ENCODE results near the gene ZNF474.

ZNF474 gene

DNA sequence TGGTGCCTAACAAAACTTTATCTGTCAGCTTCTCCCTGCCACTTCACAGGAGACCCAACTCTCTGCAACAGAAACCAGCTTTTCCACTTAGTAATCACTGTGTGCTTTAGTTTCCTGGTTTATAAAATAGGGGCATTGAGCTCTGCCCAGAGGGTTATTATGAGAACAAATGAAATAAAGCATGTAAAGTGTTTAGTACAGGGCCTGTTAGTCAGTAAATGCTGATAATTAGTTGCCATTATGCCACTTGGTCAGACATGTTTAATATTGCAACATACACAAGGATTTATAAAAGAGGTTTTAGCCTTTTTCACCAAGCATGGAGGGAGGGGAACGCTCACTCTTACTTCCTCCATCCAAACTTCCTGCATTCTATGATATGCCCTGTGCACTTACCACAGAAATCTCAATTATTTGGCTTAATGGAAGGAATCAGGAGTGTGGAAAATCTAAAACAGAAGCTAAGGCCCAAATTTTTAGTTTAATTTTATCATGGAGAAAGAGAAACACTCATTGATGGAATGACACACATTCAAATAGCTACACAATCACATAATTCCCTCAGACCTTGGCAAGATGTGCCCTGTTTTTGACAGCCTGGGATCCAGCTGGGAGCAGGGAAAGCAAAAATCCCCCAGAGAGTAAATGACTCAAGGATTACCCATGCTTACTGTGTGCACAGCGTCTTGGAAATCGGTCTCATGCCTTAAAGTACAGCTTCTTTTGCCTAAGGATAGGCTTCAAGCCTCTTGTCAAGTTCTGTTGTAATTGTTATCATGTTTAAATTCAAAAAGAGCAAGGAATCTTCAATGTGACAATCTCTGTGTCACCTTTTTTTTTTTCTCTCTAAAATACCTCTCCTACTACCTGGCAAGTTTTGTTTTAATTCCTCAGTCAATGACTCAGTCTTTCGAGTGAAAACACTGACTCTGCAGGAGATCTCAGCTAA, 34.0 kb downstream of the ZNF474 start:
- WGBS (ENCODE audit: extremely low coverage, insufficient coverage, low lambda C conversion rate) = no CpG with 5 or more reads among the region's 4 CpGs
- no peaks in the 10 kb centered on the region for H3K27me3 ChIP-seq (ENCODE audit: insufficient read depth, low read length, poor library complexity)
- H2BK5ac ChIP-seq (ENCODE audit: low read length) = no peak overlapping the region
- H2AK5ac ChIP-seq (ENCODE audit: low read length) = no peak overlapping the region
- no peak overlapping the region for H4K5ac ChIP-seq (ENCODE audit: low read length)
- no peaks in the 10 kb centered on the region for H3K4me1 ChIP-seq (ENCODE audit: control insufficient read depth, low read depth, low read length)
- no peaks in the 10 kb centered on the region for H3K79me1 ChIP-seq (ENCODE audit: low read length)
- H3K79me2 ChIP-seq (ENCODE audit: control insufficient read depth, insufficient read depth, low read length) = no peaks in the 10 kb centered on the region
- no peak overlapping the region for H3K9ac ChIP-seq (ENCODE audit: low read length)
- H3K4ac ChIP-seq (ENCODE audit: low read depth, low read length) = no peak overlapping the region
- H2BK120ac ChIP-seq (ENCODE audit: low read depth, low read length) = no peak overlapping the region
- no peak overlapping the region for H3K27ac ChIP-seq (ENCODE audit: low read depth, low read length)
- H3K4me2 ChIP-seq (ENCODE audit: low read length) = no peak overlapping the region
- no peak overlapping the region for H3K18ac ChIP-seq (ENCODE audit: low read length)
- no peak overlapping the region for H4K8ac ChIP-seq (ENCODE audit: low read depth, low read length)
- no peak overlapping the region for H3K4me3 ChIP-seq (ENCODE audit: low read length)
- peak overlapping the region; percentile 22 for H3K56ac ChIP-seq (ENCODE audit: low read length)
- no peak overlapping the region for H2BK15ac ChIP-seq (replicated peaks; ENCODE audit: low read depth)
- H3K36me3 ChIP-seq (ENCODE audit: control insufficient read depth, insufficient read depth, low read length) = no peaks in the 10 kb centered on the region
- no peak overlapping the region for H3K23ac ChIP-seq (ENCODE audit: low read length)
- DNase-seq = peak; percentile 52

DNA sequence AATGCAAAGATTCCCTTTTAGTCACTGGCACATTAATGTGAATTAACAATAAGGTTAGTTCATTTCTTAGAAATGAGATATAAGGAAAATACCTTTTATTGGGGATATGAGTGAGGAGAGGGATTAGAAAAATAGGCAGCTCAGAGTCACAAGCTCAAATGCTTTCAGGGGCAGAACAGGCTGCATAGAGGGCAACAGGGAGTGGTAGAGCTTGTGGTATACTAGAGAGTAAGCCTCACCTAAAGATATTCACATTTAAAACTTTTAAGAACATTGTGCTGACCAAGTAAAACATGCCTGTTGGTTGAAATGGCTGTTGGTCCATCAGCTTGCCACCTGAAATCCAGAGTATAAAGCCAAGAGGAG, 34.7 kb downstream of the ZNF474 start:
- H3K4me2 ChIP-seq (ENCODE audit: low read length) = no peak overlapping the region
- no peak overlapping the region for H4K5ac ChIP-seq (ENCODE audit: low read length)
- H3K27ac ChIP-seq (ENCODE audit: low read depth, low read length) = peak overlapping the region; percentile 36

DNA sequence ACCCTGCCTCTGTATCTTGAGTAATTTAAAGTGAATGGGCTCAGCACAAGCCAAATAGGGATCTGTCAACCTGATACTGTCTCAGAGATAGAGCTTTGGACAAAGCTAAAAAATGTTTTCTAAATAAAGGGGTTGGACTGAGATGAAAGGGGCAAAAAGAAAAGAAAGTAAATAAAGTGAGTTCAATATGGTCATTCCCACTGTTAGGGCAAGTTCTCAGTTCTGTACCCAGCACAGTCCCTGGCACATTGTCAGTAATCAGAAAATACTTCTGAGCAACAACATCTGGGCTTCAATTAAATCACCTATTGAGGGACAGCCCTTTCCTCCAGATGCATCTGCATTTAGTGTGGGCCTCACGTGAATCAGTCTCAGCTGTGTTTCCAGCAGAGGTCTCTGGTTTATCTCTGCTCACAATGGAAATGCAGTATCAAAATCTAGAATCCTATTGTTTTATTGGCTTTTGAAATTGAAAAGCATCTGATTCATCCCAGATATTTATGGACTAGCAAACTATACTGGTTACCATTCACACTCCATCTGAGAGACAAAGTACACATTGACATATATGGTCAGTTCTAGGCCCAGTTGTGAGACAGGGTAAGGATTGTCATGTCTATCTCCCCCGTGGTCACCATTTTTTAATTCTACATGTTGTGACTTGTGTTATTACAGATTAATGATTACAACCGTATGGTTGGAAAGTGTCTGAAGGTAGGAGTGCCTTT, 35.6 kb downstream of the ZNF474 start:
- no peak overlapping the region for H2BK120ac ChIP-seq (ENCODE audit: low read depth, low read length)
- DNase-seq = no peak
- no peaks in the 10 kb centered on the region for H3K79me2 ChIP-seq (ENCODE audit: control insufficient read depth, insufficient read depth, low read length)
- no peak overlapping the region for H3K27ac ChIP-seq (ENCODE audit: low read depth, low read length)
- no peak overlapping the region for H2BK5ac ChIP-seq (ENCODE audit: low read length)
- no peaks in the 10 kb centered on the region for H3K4me1 ChIP-seq (ENCODE audit: control insufficient read depth, low read depth, low read length)
- no peaks in the 10 kb centered on the region for H3K79me1 ChIP-seq (ENCODE audit: low read length)
- H3K4me3 ChIP-seq (ENCODE audit: low read length) = no peak overlapping the region
- H2BK15ac ChIP-seq (replicated peaks; ENCODE audit: low read depth) = peak overlapping the region; percentile 45
- no peak overlapping the region for H2AK5ac ChIP-seq (ENCODE audit: low read length)
- no peak overlapping the region for H3K4me2 ChIP-seq (ENCODE audit: low read length)
- H3K27me3 ChIP-seq (ENCODE audit: insufficient read depth, low read length, poor library complexity) = no peaks in the 10 kb centered on the region
- no peak overlapping the region for H3K18ac ChIP-seq (ENCODE audit: low read length)
- no peak overlapping the region for H3K4ac ChIP-seq (ENCODE audit: low read depth, low read length)
- no peak overlapping the region for H3K56ac ChIP-seq (ENCODE audit: low read length)
- H4K5ac ChIP-seq (ENCODE audit: low read length) = no peak overlapping the region
- no peak overlapping the region for H4K8ac ChIP-seq (ENCODE audit: low read depth, low read length)
- no peaks in the 10 kb centered on the region for H3K36me3 ChIP-seq (ENCODE audit: control insufficient read depth, insufficient read depth, low read length)
- no peak overlapping the region for H3K9ac ChIP-seq (ENCODE audit: low read length)
- WGBS (ENCODE audit: extremely low coverage, insufficient coverage, low lambda C conversion rate) = no CpG with 5 or more reads among the region's 3 CpGs
- H3K23ac ChIP-seq (ENCODE audit: low read length) = no peak overlapping the region

More for the DNA sequence above, 34.7 kb downstream of the ZNF474 start:
- Histone ChIP-seq H2AK5ac (ENCODE audit: low read length) (no peak overlapping the region), H3K79me1 (ENCODE audit: low read length) (no peaks in the 10 kb centered on the region), H3K56ac (ENCODE audit: low read length) (no peak overlapping the region), H3K79me2 (ENCODE audit: control insufficient read depth, insufficient read depth, low read length) (no peaks in the 10 kb centered on the region), H3K4me1 (ENCODE audit: control insufficient read depth, low read depth, low read length) (no peaks in the 10 kb centered on the region), H3K4me3 (ENCODE audit: low read length) (no peak overlapping the region), H2BK5ac (ENCODE audit: low read length) (no peak overlapping the region), H2BK15ac (replicated peaks; ENCODE audit: low read depth) (no peak overlapping the region), H3K18ac (ENCODE audit: low read length) (no peak overlapping the region), H3K27me3 (ENCODE audit: insufficient read depth, low read length, poor library complexity) (no peaks in the 10 kb centered on the region), H4K8ac (ENCODE audit: low read depth, low read length) (no peak overlapping the region), H3K9ac (ENCODE audit: low read length) (no peak overlapping the region), H2BK120ac (ENCODE audit: low read depth, low read length) (no peak overlapping the region), H3K23ac (ENCODE audit: low read length) (no peak overlapping the region), H3K4ac (ENCODE audit: low read depth, low read length) (no peak overlapping the region), H3K36me3 (ENCODE audit: control insufficient read depth, insufficient read depth, low read length) (no peaks in the 10 kb centered on the region)
- DNase-seq = no peak

DNA sequence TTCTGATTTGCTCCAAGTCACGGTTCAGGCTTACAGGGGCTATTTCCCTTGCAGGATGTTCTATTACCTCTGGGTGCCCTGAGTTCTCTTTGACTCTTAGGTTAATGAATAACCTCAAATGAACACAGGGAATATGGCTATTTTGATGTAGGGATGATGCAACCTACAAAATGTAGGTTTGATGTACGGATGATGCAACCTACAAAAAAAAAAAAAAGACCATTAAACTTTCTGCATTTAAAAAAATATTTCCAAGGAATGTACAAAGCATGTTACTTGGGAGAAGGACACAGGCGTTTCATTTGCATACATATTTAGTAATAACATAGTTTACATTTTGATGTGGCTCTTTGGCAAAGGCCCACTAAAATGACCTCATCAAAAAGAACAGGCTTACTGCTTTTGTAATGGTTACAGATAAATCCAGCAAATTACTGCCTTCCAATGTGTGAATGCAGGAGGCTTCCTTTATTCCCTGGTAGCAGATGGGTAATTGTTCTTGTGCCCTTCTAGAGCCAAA, 36.3 kb downstream of the ZNF474 start:
- no peak overlapping the region for H3K4ac ChIP-seq (ENCODE audit: low read depth, low read length)
- H3K79me1 ChIP-seq (ENCODE audit: low read length) = no peaks in the 10 kb centered on the region
- no peaks in the 10 kb centered on the region for H3K79me2 ChIP-seq (ENCODE audit: control insufficient read depth, insufficient read depth, low read length)
- H2AK5ac ChIP-seq (ENCODE audit: low read length) = no peak overlapping the region
- H3K4me2 ChIP-seq (ENCODE audit: low read length) = no peak overlapping the region
- H2BK5ac ChIP-seq (ENCODE audit: low read length) = no peak overlapping the region
- no CpG with 5 or more reads among the region's 3 CpGs for WGBS (ENCODE audit: extremely low coverage, insufficient coverage, low lambda C conversion rate)
- H3K9ac ChIP-seq (ENCODE audit: low read length) = no peak overlapping the region
- no peak overlapping the region for H3K27ac ChIP-seq (ENCODE audit: low read depth, low read length)
- no peak overlapping the region for H3K23ac ChIP-seq (ENCODE audit: low read length)
- no peak overlapping the region for H3K18ac ChIP-seq (ENCODE audit: low read length)
- H3K4me3 ChIP-seq (ENCODE audit: low read length) = no peak overlapping the region
- H2BK120ac ChIP-seq (ENCODE audit: low read depth, low read length) = no peak overlapping the region
- no peak overlapping the region for H2BK15ac ChIP-seq (replicated peaks; ENCODE audit: low read depth)
- H3K4me1 ChIP-seq (ENCODE audit: control insufficient read depth, low read depth, low read length) = peaks cover 2% of the 10 kb centered on the region
- no peak overlapping the region for H4K5ac ChIP-seq (ENCODE audit: low read length)
- no peak overlapping the region for H3K56ac ChIP-seq (ENCODE audit: low read length)
- DNase-seq = no peak
- no peaks in the 10 kb centered on the region for H3K36me3 ChIP-seq (ENCODE audit: control insufficient read depth, insufficient read depth, low read length)
- no peaks in the 10 kb centered on the region for H3K27me3 ChIP-seq (ENCODE audit: insufficient read depth, low read length, poor library complexity)
- H4K8ac ChIP-seq (ENCODE audit: low read depth, low read length) = no peak overlapping the region

DNA sequence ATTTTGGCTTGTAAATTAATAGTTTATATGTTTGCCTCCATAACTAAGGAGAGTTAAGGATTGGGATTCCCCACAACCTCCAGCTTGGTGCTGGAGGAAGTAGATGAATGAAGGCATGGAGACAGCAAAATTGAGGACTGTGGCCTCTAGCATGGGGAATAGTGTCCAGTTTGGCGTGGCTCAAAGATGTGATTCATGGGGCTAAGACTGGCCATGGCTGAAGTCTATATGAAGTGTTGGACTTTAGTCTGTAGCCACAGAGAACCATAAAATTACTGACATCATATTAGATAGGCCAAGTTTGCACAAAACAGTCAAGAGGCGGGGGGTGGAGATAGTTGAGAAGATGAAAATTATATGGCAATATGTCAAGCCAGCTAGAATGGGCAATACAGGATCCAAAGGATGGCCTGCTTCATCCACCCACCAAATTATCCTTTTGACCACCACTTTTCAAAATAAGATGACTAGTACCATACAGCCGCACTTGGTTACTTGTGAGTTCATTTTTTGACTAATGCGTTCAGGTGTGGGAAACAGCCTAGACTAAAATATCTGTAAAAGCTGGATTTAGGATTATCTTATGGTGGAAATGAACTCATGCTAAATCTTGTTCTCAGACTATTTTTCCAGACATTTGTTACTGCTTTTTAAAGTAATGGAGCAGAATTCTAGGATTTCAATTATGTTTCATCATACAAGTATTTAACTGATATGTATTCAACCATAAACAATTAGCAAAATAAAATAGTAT, 40.2 kb downstream of the ZNF474 start:
- no peak overlapping the region for H3K23ac ChIP-seq (ENCODE audit: low read length)
- no CpG with 5 or more reads among the region's 4 CpGs for WGBS (ENCODE audit: extremely low coverage, insufficient coverage, low lambda C conversion rate)
- no peak overlapping the region for H4K8ac ChIP-seq (ENCODE audit: low read depth, low read length)
- H3K36me3 ChIP-seq (ENCODE audit: control insufficient read depth, insufficient read depth, low read length) = no peaks in the 10 kb centered on the region
- no peak overlapping the region for H2BK120ac ChIP-seq (ENCODE audit: low read depth, low read length)
- H2AK5ac ChIP-seq (ENCODE audit: low read length) = no peak overlapping the region
- DNase-seq = no peak
- no peak overlapping the region for H2BK5ac ChIP-seq (ENCODE audit: low read length)
- no peak overlapping the region for H3K27ac ChIP-seq (ENCODE audit: low read depth, low read length)
- no peak overlapping the region for H4K5ac ChIP-seq (ENCODE audit: low read length)
- no peak overlapping the region for H3K56ac ChIP-seq (ENCODE audit: low read length)
- no peak overlapping the region for H3K4ac ChIP-seq (ENCODE audit: low read depth, low read length)
- H3K9ac ChIP-seq (ENCODE audit: low read length) = no peak overlapping the region
- no peak overlapping the region for H2BK15ac ChIP-seq (replicated peaks; ENCODE audit: low read depth)
- H3K27me3 ChIP-seq (ENCODE audit: insufficient read depth, low read length, poor library complexity) = no peaks in the 10 kb centered on the region
- H3K4me2 ChIP-seq (ENCODE audit: low read length) = no peak overlapping the region
- H3K79me2 ChIP-seq (ENCODE audit: control insufficient read depth, insufficient read depth, low read length) = no peaks in the 10 kb centered on the region
- H3K79me1 ChIP-seq (ENCODE audit: low read length) = no peaks in the 10 kb centered on the region
- peaks cover 2% of the 10 kb centered on the region for H3K4me1 ChIP-seq (ENCODE audit: control insufficient read depth, low read depth, low read length)
- H3K18ac ChIP-seq (ENCODE audit: low read length) = no peak overlapping the region
- H3K4me3 ChIP-seq (ENCODE audit: low read length) = no peak overlapping the region

Measured in mesendoderm (in vitro differentiated cells).